Psoas muscle (tissue), 8 donors: Measurements from ENCODE around the gene PILRA. TPM values are rescaled to one million over a fixed set of nuclear protein-coding genes. Genes with fewer than 3 reads are reported as not detected.

ENCODE experiments used
- ATAC-seq, 4 donors: fragments of 200-7000 bp; cut with Tn5 transposase; one replicate each; pipeline ENCODE4 v1.9.1; 2020; ENCODE audit warnings: moderate library complexity in 3 of 4, mild to moderate bottlenecking in 2 of 4
- DNase-seq, 2 donors: peaks; one replicate each; pipeline ENCODE4 v3.0.0-alpha.2; 2020
- H3K27ac ChIP-seq: fragments of 200-600 bp; one replicate; pipeline ENCODE4 v1.8.0; 2022
- H3K27me3 ChIP-seq, 3 donors: fragments of 200-600 bp in 1 of 3; one replicate each; pipeline versions ENCODE4 v1.6.1 to v1.8.0; 2013 to 2022; ENCODE audit warnings: low read length in 2 of 3, mild to moderate bottlenecking in 2 of 3, moderate library complexity in 1 of 3; ENCODE audit not compliant: insufficient read depth in 3 of 3
- H3K36me3 ChIP-seq, 2 donors: fragments of 200-600 bp in 1 of 2; one replicate each; pipeline versions ENCODE4 v1.6.1 to v1.8.0; 2013 to 2022; ENCODE audit warnings: low read depth in 1 of 2, mild to moderate bottlenecking in 1 of 2, moderate library complexity in 1 of 2; ENCODE audit not compliant: insufficient read depth in 1 of 2
- H3K4me1 ChIP-seq: fragments of 200-600 bp; one replicate; pipeline ENCODE4 v1.8.0; 2022
- H3K4me3 ChIP-seq: fragments of 200-600 bp; one replicate; pipeline ENCODE4 v1.8.0; 2022; ENCODE audit warnings: mild to moderate bottlenecking
- H3K9me3 ChIP-seq: fragments of 200-600 bp; one replicate; pipeline ENCODE4 v1.8.0; 2022
- whole genome bisulfite sequencing, 3 donors: extraction: QIAGEN DNeasy Blood & Tissue Kit; methylation state at CpG; one replicate each; pipeline versions ENCODE4 v1.1.6 to v1.1.7; 2013; 5-methylcytosine and 5-hydroxymethylcytosine counted together
- intact Hi-C, 2 donors: fragments of 100-400 bp; cut with DNase I; formaldehyde crosslinking; loops; one replicate each; pipeline versions ENCODE4 v1.11.0 to v1.14.2; 2022
- polyA plus RNA-seq, 3 donors: library from polyadenylated mRNA; stranded (reverse); fragments of 200-250 nt; gene quantifications; one replicate each; pipeline ENCODE4 v1.2.3, GENCODE V29; 2013
- total RNA-seq, 4 donors: library from RNA; stranded (reverse); fragmentation: NEBNext Ultra II Directional in 2 of 4; extraction: Animal tissue kit (Norgen Biotek cat#: 25700) in 2 of 4; gene quantifications; one replicate each; pipeline versions ENCODE4 v1.2.1 to v1.2.4, GENCODE V29; 2021 to 2023
- TF ChIP-seq, protein P1 (sequence below): fragments of 200-600 bp; IDR thresholded peaks from one replicate; pipeline ENCODE4 v1.8.0; 2022; ENCODE audit warnings: antibody characterized with exemption
- donor health status: healthy with polysubstance abuse.
- donor health status: DM: no; HTN: no; CAD: no; lungs with moderate emphysema.
- donor health status: Bipolar disorder and iron deficiency.
- donor health status: healthy.
- donor health status: DM: yes; HTN: yes; CAD: no.
- donor health status: DM: no; HTN: no; CAD: no.
- donor health status: DM: no; HTN: no; CAD: no.
- donor health status: DM: yes; HTN: yes; CAD: no.

Gene PILRA
- total and polyA plus RNA-seq, 7 donors: 0.93 to 2.8 (median 2.3) TPM

DNA sequence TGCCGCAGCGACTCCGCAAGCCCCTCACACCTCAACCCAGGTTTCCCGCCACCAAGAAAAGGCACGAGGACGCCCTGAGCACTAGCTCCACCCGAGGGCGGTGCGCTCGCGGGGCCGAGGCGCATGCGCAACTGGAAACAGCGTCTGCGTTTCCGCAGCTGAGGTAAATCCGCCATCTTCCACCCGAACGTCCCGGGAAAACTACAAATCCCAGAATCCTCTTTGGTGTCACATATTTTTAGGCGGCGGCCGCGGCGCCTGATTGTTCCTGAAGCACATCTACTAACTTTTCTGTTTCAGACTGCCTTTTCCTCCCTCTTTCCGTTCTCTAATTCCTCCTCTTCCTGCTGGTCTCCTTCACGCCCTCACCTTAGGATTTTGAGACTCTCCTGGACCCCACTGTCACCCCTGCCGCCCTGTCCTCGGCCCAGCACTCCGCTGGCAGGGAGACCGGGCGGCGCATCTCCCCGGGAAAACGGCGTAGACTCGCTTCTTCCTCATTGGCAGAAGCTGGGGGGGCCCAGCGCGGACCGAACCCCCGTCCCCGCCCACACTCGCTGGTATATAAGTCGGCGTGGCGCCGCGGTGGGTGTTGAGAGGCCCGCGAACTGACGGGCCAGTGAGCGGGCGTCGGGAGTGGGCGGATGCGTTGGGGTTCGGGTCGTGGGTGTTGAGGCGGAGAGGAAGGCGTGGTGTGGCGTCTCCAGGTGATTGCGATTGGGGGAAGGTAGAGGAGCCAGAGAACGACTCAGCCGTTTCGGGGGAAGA is 55.1 kb downstream of the PILRA start, which contains the start of gene ZCWPW1:
ZCWPW1 (minus strand) TSS at position 505 of the 768 bp plus-strand sequence. CDS start 8,054 bp downstream, outside the sequence.
- intact Hi-C loops: no loop called here
- Histone ChIP-seq H3K27ac (peak within 1 kb of the TSS; percentile 100), H3K36me3 (peaks cover 0 to 27% of the 10 kb centered on the region in 2 donors), H3K27me3 (no peaks in the 10 kb centered on the region), H3K4me1 (peaks cover 22% of the 10 kb centered on the region), H3K9me3 (no peaks in the 10 kb centered on the region), H3K4me3 (peak within 1 kb of the TSS; percentile 97)
- ATAC-seq: peak; percentile 67 to 77 (median 70)
- TF ChIP-seq, protein P1, sequence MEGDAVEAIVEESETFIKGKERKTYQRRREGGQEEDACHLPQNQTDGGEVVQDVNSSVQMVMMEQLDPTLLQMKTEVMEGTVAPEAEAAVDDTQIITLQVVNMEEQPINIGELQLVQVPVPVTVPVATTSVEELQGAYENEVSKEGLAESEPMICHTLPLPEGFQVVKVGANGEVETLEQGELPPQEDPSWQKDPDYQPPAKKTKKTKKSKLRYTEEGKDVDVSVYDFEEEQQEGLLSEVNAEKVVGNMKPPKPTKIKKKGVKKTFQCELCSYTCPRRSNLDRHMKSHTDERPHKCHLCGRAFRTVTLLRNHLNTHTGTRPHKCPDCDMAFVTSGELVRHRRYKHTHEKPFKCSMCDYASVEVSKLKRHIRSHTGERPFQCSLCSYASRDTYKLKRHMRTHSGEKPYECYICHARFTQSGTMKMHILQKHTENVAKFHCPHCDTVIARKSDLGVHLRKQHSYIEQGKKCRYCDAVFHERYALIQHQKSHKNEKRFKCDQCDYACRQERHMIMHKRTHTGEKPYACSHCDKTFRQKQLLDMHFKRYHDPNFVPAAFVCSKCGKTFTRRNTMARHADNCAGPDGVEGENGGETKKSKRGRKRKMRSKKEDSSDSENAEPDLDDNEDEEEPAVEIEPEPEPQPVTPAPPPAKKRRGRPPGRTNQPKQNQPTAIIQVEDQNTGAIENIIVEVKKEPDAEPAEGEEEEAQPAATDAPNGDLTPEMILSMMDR: no peak
- DNase-seq: peak; percentile 97 to 98
- WGBS, 3 donors: 0 to 1% (median 0%) methylated on average over 66 of the region's 66 CpGs

DNA sequence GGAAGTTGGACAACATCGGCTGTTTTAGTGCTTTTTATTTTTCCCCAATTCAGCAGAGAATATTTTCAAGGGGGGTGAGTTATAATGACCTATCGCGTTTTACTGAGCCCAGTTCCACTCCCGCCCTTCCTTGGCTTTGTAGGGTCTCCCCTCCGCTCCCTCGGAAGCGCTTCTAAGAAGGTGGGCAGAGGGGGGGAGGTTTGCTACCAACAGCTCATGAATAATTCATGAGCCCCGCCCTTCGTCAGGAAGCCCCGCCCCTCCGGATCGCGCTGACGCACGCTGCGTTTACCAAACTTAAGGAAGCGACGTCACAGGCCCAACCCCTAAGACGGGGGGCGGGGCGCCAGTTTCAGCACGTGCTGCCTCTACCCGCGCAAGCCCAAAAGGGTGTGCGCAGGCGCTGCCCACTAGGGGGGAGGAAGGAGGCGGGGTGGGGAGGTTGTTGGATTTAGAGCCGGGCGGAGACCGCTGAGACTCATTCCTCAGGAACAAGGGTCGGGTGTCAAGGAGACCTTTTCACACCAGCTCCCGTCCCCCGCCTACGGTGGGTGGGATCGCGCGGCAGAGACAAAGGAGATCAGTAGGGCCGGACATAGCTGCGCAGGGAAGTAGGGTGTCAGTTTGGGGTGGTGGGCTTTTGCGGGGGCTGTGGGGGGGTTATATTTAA is 55.8 kb downstream of the PILRA start:
- H3K4me1 ChIP-seq: peaks cover 22% of the 10 kb centered on the region
- H3K36me3 ChIP-seq: peaks cover 0 to 30% of the 10 kb centered on the region in 2 donors
- peak overlapping the region; percentile 97 for H3K4me3 ChIP-seq
- intact Hi-C loops: no loop called here
- DNase-seq (peak; percentile 100), ATAC-seq (peak; percentile 82 to 86 (median 85))
- peak overlapping the region; percentile 100 for H3K27ac ChIP-seq
- TF ChIP-seq, protein P1: peak; percentile 12
- WGBS, 3 donors: 0% methylated on average over 38 to 40 of the region's 40 CpGs
- no peaks in the 10 kb centered on the region for H3K9me3 ChIP-seq
- no peaks in the 10 kb centered on the region for H3K27me3 ChIP-seq

DNA sequence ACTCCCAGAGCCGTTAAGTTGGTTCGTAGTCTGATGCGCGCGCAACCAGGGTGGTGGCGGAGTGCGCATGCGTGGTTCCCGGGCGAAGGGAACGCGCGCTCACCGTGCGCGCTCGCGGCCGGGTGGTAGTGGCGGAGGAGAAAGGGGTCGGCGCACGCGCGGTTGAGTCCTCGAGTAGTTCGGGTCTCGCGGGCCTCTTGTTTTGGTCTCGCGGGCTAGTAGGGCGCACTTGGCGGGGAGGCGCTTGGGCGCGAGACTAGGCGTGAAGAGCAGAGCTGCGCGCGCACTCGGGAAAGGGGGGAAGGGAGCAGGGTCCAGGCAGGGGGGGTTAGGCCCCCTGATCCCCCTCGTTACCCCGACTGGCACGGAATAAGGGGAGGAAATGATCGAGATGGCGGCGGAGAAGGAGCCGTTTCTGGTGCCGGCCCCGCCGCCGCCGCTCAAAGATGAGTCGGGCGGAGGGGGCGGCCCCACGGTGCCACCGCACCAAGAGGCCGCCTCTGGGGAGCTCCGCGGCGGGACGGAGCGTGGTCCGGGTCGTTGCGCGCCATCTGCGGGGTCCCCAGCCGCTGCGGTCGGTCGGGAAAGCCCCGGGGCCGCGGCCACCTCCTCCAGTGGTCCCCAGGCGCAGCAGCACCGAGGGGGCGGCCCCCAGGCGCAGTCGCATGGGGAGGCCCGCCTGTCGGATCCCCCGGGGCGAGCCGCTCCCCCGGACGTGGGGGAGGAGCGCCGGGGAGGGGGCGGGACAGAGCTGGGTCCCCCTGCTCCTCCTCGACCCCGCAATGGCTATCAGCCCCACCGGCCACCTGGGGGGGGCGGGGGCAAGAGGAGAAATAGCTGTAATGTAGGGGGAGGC is 56.6 kb downstream of the PILRA start, which contains the start of gene MEPCE:
MEPCE (plus strand) TSS at position 195 of the 856 bp plus-strand sequence; CDS start at position 383, 188 bp downstream.
- ATAC-seq (peak; percentile 68 to 76 (median 72)), DNase-seq (peak; percentile 98 to 99)
- H3K9me3 ChIP-seq: no peaks in the 10 kb centered on the region
- intact Hi-C loops: no loop called here
- peak within 1 kb of the TSS; percentile 100 for H3K27ac ChIP-seq
- peaks cover 0 to 34% of the 10 kb centered on the region in 2 donors for H3K36me3 ChIP-seq
- TF ChIP-seq, protein P1: no peak
- peak within 1 kb of the TSS; percentile 97 for H3K4me3 ChIP-seq
- no peaks in the 10 kb centered on the region for H3K27me3 ChIP-seq
- peaks cover 26% of the 10 kb centered on the region for H3K4me1 ChIP-seq
- WGBS, 3 donors: 0 to 1% (median 0%) methylated on average over 88 to 95 of the region's 95 CpGs

DNA sequence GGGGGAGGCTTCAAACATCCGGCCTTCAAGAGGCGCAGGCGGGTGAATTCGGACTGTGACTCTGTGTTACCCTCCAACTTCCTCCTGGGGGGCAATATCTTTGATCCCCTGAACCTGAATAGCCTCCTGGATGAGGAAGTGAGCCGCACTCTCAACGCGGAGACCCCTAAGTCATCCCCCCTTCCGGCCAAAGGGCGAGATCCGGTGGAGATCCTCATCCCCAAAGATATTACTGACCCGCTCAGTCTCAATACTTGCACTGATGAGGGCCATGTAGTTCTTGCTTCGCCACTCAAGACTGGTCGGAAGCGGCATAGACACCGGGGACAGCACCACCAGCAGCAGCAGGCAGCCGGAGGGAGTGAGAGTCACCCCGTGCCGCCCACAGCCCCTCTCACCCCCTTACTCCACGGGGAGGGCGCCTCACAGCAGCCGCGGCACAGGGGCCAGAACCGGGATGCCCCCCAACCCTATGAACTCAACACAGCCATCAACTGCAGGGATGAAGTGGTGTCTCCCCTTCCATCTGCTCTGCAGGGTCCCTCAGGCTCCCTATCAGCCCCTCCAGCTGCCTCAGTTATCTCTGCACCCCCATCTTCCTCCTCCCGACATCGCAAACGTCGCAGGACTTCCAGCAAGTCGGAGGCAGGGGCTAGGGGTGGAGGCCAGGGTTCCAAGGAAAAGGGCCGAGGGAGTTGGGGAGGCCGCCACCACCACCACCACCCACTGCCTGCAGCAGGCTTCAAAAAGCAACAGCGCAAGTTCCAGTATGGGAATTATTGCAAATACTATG is 57.4 kb downstream of the PILRA start:
- WGBS, 3 donors: 25 to 30% (median 28%) methylated on average over 30 to 31 of the region's 31 CpGs
- Histone ChIP-seq H3K4me1 (peaks cover 33% of the 10 kb centered on the region), H3K4me3 (peak overlapping the region; percentile 97), H3K9me3 (no peaks in the 10 kb centered on the region), H3K36me3 (peaks cover 0 to 35% of the 10 kb centered on the region in 2 donors), H3K27me3 (no peaks in the 10 kb centered on the region), H3K27ac (peak overlapping the region; percentile 100)
- DNase-seq: peak in 1 of 2 donors; percentile 66
- TF ChIP-seq, protein P1: no peak
- intact Hi-C loops: no loop called here
- no peak for ATAC-seq
